HuH-7 (cell line): ENCODE data around the gene METTL16.
A peak's percentile ranks its signal among the peaks of the same experiment; 100 is the strongest.
"Not testable (repeated sequence)": the region's sequence is repeated elsewhere in the genome, so short reads cannot be mapped to it uniquely, and the experiment has no call there.

ENCODE experiments used
- DNase-seq: peaks from one replicate; pipeline ENCODE4 v3.0.0; 2011; ENCODE audit warnings: low spot score

Gene METTL16

GRCh38 chr17:2450016-2450650 is 61.6 kb downstream of the METTL16 start:
- DNase-seq = no peak

DNA sequence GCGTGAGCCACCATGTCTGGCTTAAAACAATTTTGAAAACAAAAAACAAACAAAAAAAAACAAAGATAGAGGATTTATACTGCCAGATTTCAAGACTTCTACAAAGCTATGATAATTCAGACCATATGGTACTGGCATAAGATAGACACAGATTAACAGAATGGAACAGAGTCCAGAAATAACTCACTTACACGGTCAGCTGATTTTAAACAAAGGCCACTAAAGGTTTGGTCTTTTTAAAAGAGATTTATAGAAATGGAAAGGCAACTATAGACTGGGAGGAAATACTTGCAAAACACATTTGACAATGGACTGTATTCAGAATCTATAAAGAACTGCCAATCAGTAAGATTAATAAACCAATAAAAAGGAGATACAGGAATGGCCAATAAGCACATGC is 62.2 kb downstream of the METTL16 start:
- DNase-seq = no peak

DNA sequence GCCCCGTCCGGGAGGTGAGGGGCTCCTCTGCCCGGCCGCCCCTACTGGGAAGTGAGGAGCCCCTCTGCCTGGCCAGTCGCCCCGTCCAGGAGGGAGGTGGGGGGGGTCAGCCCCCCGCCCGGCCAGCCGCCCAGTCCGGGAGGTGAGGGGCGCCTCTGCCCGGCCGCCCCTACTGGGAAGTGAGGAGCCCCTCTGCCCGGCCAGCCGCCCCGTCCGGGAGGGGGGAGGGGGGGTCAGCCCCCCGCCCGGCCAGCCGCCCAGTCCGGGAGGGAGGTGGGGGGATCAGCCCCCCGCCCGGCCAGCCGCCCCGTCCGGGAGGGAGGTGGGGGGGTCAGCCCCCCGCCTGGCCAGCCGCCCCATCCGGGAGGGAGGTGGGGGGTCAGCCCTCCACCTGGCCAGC is 64.2 kb downstream of the METTL16 start:
- DNase-seq = not testable (repeated sequence)

DNA sequence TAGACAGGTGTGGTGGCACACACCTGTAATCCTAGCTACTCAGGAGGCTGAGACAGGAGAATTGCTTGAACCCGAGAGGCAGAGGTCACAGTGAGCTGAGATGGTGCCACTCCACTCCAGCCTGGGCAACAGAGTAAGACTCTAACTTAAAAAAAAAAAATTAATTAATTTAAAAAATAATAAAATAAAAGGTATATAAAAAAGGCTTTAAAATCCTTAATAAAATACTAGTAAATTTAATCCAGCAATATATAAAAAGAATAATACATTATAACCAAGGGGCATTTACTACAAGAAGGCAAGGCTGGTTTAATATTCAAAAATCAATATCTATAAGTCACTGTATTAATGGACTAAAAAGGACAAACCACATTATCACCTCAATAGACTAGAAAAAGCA is 66.0 kb downstream of the METTL16 start:
- no peak for DNase-seq

DNA sequence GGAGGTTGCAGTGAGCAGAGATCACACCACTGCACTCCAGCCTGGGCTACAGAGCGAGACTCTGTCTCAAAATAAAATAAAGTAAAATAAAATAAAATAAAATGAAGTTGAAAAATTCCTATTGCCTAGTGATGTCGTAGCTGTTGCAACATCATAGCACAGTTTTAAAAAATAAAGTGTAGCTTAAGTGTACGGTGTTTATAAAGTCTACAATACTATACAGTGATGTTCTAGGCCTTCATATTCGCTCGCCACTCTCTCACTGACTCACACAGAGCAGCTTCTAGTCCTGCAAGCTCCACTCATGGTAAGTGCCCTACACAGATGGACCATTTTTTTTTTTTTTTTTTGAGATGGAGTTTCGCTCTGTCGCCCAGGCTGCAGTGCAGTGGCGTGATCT is 67.3 kb downstream of the METTL16 start:
- DNase-seq = no peak

DNA sequence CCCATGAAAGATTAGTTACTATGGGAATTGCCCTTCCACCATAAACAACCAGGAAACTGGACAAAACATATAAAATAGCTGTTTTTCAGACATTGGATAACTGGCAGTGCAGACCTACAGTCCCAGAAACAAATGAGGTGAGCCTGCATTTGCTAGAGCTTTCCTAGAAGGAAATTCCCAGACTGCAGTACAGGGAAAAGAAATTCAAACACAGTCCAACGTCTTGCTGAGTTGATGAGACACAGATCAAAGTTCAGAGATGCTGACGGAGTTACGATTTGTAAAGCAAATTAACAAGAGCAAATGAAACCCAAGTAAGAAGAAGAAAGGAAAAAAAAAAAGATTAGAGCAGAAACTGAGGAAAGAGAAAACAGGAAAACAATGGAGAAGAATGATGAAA is 69.5 kb downstream of the METTL16 start:
- no peak for DNase-seq

DNA sequence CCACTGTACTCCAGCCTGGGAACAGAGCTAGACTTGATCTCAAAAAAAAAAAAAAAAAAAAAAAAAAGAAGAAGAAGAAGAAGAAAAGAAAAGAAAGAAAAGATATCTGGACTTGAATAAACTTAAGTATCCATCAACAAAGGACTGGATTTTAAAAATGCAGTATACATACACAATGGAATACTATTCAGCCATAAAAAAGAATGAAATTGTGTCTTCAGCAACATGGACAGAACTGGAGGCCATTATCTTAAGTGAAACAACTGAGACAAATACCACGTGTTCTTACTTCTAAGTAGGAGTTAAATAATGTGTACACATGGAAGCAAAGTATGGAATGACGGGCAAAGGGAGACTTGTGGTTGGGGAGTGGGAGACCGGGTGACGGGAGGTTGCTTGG is 70.8 kb downstream of the METTL16 start:
- no peak for DNase-seq

- DNase-seq = not testable (repeated sequence)
These were observed 71.7 kb downstream of the METTL16 start for GRCh38 chr17:2439997-2440396.

DNA sequence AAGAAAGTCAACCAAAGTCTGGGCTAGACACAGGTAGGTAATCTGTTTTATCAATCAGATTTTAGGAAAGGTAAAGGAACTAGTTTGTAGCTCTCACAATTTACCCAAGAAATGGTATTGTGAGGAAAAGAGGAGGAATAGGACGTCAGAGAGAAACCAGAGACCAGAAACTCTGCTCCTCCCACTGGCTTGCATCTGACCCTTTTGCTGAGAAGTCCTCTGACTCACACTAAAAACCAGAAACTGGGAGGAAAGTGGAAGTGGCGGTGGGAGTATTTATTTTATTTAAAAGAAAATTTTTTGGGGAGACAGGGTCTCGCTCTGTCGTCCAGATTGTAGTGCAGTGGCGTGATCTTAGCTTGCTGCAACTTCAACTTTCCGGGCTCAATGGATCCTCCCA is 72.9 kb downstream of the METTL16 start:
- no peak for DNase-seq

GRCh38 chr17:2436316-2436905 is 75.3 kb downstream of the METTL16 start:
- DNase-seq = no peak

DNA sequence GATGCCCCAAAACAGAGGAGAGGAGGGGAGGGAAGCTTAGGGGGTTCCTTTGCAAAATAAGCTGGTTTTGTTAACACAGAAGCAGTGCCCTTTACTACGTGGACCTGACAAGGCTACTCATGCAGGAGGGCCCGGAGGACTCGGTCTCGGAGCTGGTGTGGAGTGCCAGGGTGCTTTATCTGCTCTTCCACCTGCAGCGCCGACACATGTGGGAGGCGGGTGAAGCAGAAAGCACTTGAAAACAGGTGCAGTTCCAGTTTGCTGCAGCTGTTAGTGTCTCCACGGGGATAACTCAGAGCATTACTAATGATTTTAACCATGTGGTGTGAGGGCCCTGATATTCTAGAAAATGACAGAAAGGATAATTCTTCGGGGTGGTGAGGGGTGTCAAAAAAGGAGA is 75.8 kb downstream of the METTL16 start:
- no peak for DNase-seq

DNA sequence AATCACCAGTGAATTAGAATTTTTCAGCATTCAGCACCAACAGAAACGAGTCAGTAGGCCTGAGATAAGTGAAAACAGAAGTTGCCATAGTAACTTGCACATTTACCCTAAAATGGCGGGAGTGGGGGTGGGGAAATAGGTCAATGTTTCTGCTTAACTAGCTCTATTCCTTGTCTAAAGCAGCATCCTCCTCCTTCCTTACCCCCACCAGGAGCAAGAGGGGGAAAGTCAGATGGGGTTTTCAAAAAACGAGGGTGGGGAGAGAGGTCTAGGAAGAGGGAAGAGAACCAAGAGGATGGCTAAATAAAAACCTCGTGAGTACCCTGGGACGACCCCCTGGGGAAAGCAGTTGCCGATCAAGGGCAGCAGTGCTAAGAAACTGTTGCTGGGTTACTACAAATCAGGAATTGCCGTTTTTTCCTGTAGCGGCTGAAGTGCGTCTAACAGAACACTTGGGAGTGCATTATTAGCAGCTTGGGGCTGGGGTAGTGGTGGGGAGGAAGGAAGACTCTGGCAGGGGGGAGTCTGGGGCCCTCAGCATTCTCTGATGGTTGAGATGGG is 76.4 kb downstream of the METTL16 start:
- DNase-seq = no peak

DNA sequence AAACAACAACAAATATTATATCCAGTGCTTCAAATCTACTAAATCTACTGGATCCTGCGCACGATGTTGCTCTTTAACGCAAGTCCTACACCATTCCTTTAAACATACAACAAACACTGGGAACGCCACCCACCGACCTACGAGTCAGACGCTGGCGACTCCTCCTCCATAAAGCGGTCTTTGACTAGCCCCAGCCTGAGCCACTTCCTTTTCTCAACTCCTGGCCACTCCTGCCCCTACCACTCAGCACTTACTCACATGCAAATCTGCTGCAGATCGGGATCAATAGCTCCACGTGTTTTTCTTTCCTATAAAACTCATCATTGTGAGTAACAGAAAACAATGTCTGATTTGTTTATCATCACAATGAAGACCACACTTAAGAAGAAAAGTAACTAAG is 78.0 kb downstream of the METTL16 start:
- no peak for DNase-seq

GRCh38 chr17:2427910-2428309 is 83.8 kb downstream of the METTL16 start:
- DNase-seq = no peak

DNA sequence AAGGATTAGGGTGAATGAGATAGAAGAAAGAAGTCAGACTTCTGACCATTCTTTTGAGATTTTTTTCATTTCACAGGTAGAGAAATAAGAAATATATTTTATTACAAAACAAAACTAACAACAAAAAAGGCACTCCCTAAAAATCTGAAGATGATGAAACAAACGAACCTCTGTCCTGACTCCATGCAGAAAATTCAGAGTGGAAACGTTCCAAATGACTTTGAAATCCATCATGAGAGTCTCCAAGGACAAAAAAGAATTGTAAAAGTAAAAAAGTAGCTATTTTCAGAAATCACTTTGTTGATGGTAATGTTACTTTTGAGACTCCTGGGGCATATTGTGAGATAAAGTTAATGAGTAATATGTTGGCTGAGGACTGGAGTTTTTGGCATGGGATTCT is 84.5 kb downstream of the METTL16 start:
- no peak for DNase-seq

DNA sequence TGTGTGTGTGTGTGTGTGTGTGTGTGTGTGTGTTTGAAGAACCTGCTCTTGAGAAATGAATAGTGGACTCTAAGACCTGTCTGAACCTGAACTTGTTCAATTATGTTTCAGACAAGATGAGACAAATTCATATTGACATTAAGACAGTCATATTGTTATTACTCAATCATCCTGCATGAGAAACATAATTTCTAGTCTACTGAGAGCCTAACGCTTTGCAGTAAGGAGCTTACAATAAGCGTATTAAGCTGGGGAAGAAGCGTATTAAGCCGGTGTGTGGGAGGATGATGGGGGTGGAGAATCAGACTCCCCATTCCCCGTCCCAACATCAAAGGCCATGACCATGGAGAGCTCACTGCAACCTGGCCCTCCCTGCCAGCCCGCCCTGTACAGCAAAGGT is 88.4 kb downstream of the METTL16 start:
- no peak for DNase-seq

- DNase-seq = no peak
These were observed 90.2 kb downstream of the METTL16 start for GRCh38 chr17:2421315-2422147.

DNA sequence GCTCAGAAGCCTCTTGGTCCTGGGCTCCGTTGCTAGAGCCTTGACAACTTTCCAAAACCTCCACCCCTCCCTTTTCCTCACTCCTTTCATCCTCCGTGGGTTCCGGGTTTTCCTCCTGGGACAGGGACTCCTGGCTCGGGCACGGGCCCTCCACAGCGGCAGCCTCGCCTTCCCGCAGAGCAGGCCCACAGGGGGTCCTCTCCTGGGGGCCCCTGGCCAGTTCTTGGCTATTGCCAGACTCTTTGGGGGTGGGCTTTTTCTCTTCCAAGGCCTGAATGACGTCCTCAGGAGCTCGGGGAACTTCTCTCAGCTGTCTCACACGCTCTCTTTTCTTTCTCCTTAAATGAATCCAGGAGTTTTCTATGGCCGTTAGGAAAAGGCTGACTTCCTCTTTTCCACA is 91.5 kb downstream of the METTL16 start:
- DNase-seq = no peak

GRCh38 chr17:2419486-2419885 is 92.2 kb downstream of the METTL16 start:
- no peak for DNase-seq

DNA sequence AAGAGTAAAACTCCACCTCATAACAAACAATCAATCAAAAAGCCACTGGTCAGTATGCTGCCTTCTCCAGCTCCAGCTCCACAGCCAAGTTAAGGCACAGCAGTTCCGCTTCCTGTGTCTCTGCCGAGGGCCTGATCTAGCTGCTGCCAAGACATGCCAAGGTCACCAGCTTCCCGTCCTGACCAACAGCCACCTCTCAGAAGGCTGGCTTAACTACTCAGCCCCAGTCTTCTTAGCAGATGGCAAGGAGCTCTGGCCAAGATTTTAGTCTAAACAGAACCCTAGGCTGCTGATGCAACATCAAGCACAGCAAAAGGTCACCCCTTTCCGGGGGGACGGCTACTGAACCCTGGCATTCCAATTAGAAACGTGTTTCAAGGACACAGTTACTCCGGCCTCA is 93.1 kb downstream of the METTL16 start:
- DNase-seq = no peak

DNA sequence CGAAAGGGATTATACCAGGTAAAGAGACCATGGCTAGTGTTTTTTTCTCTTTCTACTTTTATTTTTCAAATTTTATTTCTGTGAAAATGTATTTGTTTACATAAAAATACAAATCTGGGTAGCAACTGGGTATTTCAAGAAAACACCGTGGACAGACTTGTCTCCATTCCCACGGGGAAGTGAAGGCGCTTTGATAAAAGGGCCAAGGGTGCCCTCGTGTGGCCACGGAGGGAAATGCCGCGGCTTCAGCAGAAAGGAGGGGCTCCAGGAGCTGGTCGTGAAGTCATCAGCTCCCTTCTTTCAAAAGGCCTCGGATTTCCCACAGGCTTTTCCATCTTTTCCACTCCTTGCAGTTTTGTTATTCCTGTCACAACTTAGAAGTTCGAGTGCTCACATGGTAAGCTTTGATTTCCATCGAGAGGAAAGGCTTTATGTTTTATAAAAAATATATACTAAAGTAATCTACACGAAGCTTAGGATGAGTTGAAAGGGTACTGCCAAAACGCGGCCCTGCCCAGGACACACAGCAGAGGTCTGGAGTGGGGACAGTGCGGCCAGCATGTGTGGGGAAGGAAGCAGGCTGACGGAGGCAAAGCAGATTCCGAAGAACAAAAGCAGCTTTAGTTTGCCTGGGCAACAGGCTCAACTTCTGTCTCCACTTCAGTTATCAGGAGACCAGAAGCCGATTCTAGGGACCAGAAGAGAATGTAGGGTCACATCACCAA is 95.5 kb downstream of the METTL16 start:
- DNase-seq = peak; percentile 76

DNA sequence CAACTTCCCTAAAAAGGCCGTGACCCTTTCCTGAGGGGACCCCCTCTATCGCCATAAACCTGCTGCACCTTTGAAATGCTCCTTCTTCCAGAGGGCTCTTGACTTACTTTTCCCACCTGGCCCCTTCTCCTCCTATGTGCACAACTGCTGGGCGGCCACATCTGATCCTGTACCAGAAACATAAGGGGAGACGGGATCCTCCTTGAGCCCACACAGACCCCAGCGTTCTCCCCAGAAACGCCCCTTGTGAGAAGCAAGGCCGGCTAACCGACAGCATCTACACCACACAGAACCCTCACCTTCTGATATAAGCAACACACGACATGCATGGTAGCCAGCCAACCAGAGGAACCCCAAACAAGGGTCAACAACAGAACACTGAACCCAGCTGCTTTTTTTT is 96.6 kb downstream of the METTL16 start:
- no peak for DNase-seq
